Activated gamma-delta T cell treated with Interleukin-2 at 50 U/mL for 16 hours (primary cell): Measurements from ENCODE around the gene ATXN1.
A peak's percentile ranks its signal among the peaks of the same experiment; 100 is the strongest.

Experiments
- DNase-seq: peaks from one replicate; pipeline ENCODE4 v3.0.0-alpha.2; 2020

The ATXN1 gene

DNA sequence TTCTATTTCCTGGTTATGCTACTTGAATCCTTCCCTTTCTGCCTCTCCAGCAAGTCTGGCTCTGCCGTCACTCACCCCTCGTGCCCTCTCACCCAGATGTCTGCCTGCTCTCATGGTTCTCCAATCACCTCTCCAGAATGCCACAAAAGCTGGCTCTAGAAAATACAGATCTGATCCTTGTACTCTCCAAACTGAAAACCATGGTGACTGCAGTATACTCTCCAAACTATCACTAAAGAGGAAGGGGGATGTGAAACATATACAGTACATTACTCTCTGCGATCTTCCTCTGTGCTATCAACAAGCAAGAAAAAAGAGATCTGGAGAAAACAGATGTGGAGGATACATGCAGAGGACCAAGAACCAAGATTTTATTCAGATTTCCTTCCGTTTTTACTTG is 91.1 kb downstream of the ATXN1 start:
- DNase-seq, result no peak

DNA sequence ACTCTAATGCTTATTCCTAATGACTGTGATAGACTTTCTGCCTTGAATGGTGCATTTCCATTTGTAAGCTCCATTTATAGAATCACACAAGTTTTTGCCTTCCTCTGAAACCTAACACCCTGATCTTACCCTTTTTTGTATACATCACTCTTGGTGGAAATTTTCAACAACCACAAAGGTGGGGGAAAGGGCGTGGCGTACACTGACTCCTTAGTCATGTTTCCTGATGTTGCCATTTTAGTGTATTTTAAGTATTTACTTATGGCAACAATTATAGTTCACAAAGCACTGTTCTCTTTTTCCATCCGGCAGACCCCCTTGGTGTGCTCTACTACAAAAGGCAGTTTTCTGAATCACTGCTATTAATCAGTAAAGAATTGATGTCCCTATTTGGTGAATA is 92.0 kb downstream of the ATXN1 start:
- DNase-seq, result peak; percentile 56

DNA sequence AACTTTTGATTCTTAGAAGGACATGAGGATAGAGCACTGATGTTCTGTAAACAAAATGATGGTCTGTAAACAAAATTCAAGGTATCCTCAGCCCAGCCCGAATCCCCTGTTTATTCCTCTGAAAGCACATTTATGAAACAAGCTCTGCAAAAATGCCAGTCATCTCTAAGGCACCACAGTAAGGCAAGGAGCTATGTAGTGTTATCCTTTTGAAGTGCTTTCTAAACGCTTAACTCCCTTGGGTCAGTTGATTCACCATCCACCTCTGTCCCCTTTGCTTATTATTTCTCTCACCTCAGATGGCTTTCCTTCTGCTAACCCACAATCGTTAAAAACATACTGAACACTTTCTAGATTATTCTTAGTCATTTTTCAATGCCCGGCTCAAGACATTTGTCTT is 93.8 kb downstream of the ATXN1 start:
- DNase-seq, result no peak

DNA sequence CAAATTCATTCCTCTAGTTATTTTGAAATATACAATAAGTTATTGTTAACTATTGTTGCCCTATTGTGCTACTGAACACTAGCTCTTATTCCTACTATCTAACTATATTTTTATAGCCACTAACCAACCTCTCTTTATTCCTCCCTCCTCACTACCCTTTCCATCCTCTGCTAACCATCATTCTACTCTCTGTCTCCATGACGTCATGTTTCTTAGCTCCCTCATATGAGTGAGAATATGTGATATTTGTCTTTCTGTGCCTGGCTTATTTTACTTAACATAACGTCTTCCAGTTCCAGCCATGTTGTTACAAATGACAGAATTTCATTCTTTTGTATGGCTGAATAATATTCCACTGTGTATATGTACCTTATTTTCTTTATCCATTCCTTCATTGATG is 95.3 kb downstream of the ATXN1 start:
- DNase-seq, result no peak

DNA sequence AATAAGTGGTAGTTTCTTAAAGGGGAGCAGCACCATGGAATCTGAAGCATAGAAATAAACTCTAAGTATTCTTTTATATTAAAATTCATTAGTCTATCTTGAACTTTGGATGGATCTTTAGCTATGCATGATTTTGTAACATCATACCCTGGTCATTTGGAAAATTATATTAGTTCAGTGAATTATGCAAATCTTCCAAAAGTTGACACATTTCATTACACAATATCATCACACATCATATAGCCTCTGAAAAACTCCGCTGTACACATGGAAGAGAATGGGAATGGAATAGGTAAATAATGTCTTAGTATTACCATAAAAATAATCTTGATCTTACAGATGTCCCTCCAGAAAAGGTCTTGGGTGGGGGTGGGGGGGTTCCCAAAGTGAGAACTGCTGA is 96.1 kb downstream of the ATXN1 start:
- no peak for DNase-seq

DNA sequence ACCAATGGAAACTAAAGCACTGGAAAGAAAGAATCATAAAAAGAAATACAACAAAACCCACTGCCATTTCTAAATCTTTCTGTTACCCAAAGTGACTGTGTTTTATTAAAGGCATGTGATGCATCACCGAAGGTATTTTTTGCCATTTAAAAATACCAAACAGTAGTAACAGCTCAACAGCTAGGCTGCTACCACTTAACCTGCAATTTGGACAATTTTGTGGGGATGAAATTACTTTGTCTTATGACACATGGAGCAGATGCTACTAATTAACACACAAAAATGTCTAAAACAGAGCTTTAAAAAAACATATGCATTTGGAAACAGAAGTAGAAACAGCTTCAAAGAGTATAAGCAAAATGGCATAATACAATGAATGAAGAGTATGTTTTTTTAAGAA is 97.4 kb downstream of the ATXN1 start:
- no peak for DNase-seq

DNA sequence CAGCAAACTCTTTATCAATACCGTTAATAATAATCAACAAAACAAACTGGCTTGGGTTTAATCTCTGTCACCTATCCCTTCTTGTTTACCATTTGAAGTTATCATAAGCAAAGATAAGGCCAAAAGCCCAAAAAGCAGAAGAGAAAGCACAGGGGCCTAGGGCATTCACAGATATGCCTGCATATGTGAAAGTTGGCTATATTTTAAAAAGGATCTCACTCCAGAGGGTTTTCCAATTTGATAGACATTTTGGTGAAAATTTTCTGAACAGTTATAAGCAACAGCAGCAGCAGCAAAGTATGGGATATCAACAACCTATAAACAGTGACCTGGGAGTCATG is 101.1 kb downstream of the ATXN1 start:
- no peak for DNase-seq

DNA sequence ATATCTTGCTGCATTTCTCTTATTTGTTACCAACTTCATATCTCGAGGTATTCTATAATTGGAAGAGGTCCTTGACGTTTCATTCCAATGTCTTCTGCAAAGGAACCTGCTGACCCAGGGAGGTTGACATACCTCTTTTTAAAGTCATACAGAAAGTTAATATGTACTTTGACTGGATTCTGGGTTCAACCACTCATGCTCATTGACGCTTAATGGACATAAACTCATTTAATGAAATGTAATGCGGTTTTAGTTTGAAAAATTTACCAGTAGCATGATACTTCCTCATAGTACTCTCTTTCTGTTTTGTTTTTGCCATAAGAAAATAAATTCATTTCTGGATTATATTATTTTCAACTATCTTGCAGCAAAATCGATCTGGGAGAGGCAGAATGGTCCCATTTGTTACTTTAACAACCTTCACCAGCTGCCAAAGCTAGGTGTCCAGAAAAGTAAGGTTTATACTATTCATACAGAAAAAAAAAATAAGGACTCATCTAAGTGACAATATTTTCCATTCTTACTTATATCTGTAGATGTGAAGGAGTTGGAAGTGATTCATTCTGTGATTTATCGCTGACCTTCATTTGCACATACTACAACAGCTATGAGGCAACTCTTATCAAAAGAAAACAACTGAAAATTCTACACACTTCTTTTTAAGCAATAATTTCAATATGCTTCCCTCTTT is 101.6 kb downstream of the ATXN1 start:
- no peak for DNase-seq

DNA sequence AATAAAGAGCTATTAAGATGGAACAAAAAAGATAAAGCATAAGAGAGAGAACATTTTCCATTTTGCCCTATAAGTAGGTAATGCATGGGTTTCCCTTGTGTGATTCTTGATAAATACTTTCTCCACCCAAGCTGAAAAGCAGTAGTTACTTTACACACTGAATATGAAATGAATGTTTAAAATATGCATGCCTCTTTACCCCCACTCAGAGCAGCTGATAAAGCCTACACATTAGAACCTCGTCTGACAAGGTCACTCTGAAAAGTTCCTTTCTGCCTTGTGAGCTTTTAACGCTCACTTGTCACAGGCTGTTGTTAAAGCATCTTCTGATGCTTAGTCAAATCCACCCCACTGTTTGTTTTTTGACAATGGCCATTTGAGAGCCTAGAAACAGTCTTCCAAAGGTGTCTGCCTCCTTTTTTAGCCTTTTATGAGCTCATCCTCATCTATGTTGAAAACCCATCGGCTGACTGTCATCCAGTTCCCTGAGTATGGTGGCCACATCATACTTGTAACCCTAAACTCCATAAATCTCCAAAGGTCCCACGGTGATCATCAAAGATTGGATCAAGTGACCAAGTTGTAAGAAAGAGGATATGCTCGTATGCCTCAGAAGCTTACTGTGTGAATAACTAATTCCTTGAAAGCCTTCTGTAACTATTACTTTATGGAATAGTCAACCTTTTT is 102.8 kb downstream of the ATXN1 start:
- DNase-seq, result no peak

- no peak for DNase-seq
These were observed 103.5 kb downstream of the ATXN1 start for GRCh38 chr6:16657768-16658167.

GRCh38 chr6:16656451-16656850 is 104.8 kb downstream of the ATXN1 start:
- DNase-seq, result no peak

- DNase-seq, result no peak
These were observed 106.6 kb downstream of the ATXN1 start for GRCh38 chr6:16654701-16655100.

DNA sequence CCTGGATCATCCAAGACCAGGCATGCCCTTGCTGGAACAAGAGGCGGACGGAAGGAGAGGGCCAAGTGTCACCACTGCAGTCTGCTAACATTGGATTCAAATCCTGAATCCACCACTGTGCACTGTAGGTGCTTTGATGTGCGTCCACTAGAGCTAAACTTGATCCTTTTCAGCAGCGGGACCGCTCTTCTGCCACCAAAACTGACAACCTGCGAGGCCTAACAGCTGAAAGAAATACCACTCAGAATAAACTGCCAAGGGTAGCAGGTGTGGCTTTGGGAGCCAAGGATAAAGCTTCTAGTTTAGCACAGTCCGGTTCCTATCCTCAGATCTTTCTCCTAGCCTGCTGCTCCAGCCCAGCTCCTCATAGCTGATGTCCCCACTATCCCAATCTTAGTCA is 108.0 kb downstream of the ATXN1 start:
- DNase-seq, result no peak

- peak; percentile 8 for DNase-seq
These were observed 109.4 kb downstream of the ATXN1 start for GRCh38 chr6:16651871-16652270.

DNA sequence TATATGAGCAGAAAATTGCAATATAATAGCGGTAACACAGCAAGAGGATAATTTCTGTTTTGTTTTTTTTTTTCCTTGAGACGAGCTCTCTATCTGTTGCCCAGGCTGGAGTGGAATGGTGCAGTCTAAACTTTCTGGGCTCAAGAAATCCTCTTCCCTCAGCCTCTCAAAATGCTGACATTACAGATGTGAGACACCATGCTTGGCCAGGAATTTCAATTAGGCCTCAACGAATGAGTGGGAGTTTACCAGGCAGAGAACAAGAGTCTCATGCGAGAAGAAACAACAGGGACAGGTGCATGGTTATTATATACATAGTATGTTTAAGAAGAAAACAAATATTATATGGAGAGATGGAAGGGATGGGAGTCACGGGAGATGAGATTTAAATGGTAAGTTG is 111.4 kb downstream of the ATXN1 start:
- no peak for DNase-seq

DNA sequence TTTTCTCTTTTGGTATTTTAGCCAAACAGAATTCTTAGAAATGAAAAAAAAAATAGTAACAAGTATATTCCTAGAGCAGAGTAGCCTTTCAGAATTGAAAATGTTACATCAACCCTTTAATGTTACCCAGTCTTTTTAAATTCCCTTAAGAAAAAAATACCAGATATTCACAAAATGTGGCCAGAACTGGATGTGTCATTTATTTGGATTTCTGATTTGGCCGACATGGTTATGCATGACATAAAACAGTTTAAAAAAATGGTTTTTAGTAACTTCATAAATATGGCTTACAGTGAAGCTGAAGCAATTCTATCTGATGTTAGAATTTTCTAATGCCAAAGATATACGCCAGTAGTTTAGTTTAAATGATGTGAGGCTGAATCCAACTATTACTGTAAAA is 112.0 kb downstream of the ATXN1 start:
- DNase-seq, result no peak

DNA sequence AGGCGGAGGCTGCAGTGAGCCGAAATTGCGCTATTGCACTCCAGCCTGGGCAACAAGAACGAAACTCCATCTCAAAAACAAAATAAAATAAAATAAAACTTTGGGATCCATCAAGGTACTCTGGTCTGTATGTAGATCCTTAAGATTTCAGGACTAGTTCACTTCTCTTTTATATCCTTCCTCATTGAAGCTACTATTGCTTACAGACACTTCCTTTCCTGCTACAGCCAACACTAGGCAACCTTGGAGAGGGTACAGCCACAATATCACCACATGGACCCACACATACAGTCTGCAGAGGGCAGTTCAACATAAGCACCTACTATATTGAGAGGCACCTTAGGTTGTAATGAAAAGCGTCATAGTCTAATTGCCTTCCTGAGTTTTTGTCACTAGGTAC is 113.3 kb downstream of the ATXN1 start:
- DNase-seq, result no peak

DNA sequence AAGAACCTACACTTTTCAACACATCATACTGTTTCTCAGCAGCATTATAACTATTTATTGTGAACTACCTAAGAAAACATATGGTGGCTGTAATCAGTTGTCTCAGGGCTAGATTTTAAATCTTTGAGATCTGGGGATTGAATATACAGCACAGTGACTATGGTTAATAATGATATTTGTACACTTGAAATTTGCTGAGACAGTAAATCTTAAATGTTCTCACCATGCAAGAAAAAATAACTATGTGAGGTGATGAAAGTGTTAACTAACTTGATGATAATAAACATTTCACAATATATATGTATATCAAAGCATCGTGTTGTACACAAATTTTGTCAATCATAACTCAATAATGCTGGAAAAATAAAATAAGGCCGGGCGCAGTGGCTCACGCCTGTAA is 113.8 kb downstream of the ATXN1 start:
- DNase-seq, result no peak

GRCh38 chr6:16644540-16645250 is 116.6 kb downstream of the ATXN1 start:
- DNase-seq, result no peak

DNA sequence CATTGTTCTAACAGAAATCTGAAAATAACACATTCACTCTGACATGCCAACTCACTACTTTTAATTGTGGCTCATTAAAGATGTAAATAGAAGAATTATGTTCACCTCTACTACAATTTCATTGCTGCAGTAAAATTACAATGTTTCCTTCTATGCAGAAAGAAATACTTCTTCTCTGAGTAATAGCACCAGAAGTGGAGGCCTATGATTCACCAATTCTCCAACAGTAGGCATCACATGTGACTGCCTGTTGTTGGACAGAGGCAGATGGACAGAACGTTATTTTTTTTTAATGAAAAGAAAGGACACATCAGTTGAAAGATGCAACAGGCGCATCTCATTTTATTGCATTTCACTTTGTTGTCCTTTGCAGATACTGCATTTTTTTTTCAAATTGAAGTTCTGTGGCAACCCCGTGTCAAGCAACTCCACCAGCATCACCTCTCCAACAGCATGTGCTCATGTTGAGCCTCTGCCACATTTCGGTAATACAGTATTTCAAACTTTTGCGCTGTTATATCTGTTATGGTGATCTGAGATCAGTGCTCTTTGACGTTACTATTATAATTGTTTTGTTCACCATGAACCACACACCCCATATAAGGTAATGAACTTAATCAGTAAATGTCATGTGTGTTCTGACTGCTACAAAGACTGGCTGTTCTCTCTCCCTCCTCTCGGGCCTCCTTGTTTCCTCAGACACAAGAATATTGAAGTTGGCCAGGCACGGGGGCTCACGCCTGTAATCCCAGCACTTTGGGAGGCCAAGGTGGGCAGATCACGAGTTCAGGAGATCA is 121.4 kb downstream of the ATXN1 start:
- no peak for DNase-seq

DNA sequence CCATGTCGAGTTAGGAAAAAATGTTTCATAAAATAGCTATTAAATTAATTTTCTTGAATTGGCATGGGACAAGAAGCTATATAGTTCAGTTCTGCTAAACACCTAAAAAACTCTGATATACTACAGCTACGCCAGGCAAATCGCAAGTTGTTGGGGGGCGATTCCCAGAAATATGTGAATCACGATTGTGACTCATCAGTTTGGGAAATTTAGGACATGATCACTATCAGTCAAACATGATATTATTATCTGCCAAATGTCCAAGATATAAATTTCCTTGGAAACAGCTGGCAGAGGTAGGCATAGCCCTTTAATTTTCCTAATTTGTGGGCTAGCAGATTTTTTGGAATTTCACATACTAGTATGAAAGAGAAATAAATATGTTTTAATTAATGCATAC is 123.6 kb downstream of the ATXN1 start:
- DNase-seq, result no peak

GRCh38 chr6:16635810-16636602 is 125.3 kb downstream of the ATXN1 start:
- DNase-seq, result no peak
